ENCODE results near the gene GRK4.

DNA sequence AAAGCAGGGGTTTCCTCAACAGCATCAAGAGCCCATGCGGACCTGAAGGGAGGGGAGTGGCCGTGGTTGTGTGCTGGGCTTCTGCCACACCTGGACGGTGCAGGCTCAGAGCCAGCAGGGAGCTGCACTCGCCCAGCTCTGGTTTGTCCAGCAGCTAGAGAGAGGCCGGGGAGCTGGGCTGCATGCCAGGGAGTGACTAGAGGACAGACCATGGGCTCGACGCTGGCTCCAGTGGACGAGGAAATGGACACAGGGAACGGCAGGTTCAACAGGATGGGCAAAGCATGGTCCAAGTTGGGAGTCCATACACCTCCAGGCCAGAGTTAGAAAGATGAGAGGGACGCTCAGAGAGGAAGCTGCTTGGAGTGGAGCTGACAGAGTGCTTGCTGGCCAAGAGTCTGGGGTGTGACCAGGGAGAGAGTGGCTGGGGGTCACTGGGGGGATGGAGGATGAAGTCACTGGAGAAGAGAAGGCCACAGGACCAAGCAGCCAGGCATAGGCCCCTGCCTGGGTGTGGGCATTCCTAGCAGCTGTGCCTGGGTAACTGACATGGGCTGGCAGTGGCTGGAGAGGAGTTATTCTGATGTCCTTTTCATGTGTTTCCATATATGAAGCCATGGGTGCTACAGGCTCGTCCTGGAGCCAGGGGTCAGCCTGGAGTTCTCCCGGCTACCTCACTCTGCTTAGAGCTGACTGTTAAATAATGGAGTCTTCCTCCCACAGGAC, 68.1 kb downstream of the GRK4 start:
- TF ChIP-seq, protein P1, sequence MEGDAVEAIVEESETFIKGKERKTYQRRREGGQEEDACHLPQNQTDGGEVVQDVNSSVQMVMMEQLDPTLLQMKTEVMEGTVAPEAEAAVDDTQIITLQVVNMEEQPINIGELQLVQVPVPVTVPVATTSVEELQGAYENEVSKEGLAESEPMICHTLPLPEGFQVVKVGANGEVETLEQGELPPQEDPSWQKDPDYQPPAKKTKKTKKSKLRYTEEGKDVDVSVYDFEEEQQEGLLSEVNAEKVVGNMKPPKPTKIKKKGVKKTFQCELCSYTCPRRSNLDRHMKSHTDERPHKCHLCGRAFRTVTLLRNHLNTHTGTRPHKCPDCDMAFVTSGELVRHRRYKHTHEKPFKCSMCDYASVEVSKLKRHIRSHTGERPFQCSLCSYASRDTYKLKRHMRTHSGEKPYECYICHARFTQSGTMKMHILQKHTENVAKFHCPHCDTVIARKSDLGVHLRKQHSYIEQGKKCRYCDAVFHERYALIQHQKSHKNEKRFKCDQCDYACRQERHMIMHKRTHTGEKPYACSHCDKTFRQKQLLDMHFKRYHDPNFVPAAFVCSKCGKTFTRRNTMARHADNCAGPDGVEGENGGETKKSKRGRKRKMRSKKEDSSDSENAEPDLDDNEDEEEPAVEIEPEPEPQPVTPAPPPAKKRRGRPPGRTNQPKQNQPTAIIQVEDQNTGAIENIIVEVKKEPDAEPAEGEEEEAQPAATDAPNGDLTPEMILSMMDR (IDR thresholded peaks at IDR 0.05): no peak
- TF ChIP-seq POLR2A (IDR thresholded peaks at IDR 0.05): no peak

All from heart left ventricle (tissue), 13 donors.